Measurements from ENCODE around the gene RBP4.

DNA sequence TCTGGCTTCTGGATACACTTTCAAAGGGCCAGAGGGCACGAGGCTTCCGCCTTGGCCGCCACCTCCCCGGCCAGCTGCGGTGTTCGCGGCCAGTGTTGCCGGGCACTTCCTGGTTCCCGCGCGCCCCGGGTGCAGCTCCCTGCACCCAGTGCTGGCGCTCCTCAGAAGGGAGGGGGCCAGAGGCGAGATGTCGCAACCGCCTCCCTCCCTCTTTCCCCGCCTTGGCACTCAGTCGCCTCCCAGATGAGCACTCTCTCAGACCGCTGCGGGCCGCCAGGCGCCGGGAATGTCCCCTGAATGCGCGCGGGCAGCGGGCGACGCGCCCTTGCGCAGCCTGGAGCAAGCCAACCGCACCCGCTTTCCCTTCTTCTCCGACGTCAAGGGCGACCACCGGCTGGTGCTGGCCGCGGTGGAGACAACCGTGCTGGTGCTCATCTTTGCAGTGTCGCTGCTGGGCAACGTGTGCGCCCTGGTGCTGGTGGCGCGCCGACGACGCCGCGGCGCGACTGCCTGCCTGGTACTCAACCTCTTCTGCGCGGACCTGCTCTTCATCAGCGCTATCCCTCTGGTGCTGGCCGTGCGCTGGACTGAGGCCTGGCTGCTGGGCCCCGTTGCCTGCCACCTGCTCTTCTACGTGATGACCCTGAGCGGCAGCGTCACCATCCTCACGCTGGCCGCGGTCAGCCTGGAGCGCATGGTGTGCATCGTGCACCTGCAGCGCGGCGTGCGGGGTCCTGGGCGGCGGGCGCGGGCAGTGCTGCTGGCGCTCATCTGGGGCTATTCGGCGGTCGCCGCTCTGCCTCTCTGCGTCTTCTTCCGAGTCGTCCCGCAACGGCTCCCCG lies 34.4 kb downstream of the RBP4 start, which contains the start of gene FFAR4:
- TF ChIP-seq, protein P1, sequence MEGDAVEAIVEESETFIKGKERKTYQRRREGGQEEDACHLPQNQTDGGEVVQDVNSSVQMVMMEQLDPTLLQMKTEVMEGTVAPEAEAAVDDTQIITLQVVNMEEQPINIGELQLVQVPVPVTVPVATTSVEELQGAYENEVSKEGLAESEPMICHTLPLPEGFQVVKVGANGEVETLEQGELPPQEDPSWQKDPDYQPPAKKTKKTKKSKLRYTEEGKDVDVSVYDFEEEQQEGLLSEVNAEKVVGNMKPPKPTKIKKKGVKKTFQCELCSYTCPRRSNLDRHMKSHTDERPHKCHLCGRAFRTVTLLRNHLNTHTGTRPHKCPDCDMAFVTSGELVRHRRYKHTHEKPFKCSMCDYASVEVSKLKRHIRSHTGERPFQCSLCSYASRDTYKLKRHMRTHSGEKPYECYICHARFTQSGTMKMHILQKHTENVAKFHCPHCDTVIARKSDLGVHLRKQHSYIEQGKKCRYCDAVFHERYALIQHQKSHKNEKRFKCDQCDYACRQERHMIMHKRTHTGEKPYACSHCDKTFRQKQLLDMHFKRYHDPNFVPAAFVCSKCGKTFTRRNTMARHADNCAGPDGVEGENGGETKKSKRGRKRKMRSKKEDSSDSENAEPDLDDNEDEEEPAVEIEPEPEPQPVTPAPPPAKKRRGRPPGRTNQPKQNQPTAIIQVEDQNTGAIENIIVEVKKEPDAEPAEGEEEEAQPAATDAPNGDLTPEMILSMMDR (IDR thresholded peaks at IDR 0.05): no peak
- TF ChIP-seq ZFX (IDR thresholded peaks at IDR 0.05; ENCODE audit: borderline replicate concordance): no peak

Measured in 22Rv1 (cell line).